Sciatic nerve (tissue), 2 donors: ENCODE measurements around the gene C9orf50. TPM values are rescaled to one million over a fixed set of nuclear protein-coding genes. Genes with fewer than 3 reads are reported as not detected.

Experiments used
- ATAC-seq: fragments of 200-7000 bp; cut with Tn5 transposase; one replicate; pipeline ENCODE4 v1.9.1; 2020; ENCODE audit warnings: mild to moderate bottlenecking, moderate library complexity
- DNase-seq: peaks from one replicate; pipeline ENCODE4 v3.0.0-alpha.2; 2020; ENCODE audit warnings: low spot score
- intact Hi-C: fragments of 100-400 bp; cut with DNase I; formaldehyde crosslinking; loops from one replicate; pipeline ENCODE4 v1.14.2; 2022
- total RNA-seq: library from RNA; stranded (reverse); fragmentation: NEBNext Ultra II Directional; extraction: Animal tissue kit (Norgen Biotek cat#: 25700); gene quantifications from one replicate; pipeline ENCODE4 v1.2.1, GENCODE V29; 2021
- donor health status: DM: no; HTN: no; CAD: no.
- donor health status: DM: no; HTN: no; CAD: no.

The C9orf50 gene
- total RNA-seq, 1 donor from 2014 or later: 2.2 TPM

DNA sequence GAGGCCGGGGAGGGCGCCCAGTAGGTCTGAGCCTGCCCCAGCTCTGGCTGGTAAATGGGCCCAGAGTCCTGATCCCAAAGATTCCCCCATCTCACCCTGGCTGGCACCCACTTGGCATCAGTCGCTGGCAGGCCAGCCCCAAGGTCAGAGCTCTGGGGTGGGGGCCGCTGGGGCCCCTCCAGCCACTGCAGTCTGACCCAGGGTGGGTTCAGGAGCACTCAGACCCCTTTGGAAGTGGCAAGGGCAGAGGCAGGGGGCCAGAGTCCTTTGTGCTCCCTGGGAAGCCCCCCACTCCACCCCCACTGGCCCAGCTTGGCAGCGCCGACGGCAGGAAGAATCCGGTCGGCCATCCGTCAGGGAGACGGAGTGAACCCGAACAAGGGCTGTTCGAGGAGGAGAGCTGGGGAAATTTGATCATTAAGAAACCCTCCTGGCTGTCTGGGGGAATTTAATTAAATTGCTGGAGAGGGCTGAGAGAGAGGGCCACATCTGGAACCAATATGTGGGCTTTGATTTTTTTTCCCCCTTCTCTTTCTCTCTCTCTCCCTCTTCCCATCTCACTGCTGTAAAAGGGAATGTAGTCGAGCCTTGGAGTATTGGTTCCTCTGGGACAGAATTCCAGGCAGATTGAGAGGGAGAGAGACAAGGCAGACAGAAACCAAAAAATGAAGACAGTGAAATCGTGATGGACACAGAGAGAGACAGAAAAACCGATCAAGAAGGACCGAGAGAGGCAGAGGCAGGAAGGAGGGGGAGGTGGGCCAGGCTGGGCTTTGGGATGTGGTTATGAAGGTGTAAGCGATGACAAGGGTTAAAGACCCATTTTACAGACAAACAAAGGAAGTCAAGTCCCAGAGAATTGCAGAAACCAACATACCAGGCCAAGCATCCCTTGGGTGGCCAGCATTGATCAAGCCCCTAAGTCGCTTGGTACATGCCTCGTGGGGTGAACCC, 29.1 kb upstream of the C9orf50 start:
- DNase-seq (no peak), ATAC-seq (no peak)
- intact Hi-C loops: no loop called here

DNA sequence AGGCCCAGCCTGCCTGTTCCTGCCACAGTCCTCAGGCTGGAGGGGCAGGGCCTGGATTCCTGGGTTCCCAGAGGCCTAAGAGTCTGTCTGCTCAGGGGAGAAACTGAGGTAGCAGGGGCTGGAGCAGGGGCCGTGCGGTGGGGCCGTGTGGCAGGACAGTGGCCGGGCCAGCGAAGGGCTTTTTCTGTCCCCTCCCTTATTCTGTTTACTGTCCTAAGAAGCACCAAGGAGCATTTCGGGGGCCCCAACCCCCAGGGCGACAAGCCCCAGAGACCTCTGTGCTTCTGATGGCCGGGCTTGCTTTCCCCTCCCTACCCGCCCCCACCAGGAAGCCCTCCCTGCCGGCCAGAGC, 27.8 kb upstream of the C9orf50 start:
- intact Hi-C loops: no loop called here
- no peak for DNase-seq
- ATAC-seq: no peak

DNA sequence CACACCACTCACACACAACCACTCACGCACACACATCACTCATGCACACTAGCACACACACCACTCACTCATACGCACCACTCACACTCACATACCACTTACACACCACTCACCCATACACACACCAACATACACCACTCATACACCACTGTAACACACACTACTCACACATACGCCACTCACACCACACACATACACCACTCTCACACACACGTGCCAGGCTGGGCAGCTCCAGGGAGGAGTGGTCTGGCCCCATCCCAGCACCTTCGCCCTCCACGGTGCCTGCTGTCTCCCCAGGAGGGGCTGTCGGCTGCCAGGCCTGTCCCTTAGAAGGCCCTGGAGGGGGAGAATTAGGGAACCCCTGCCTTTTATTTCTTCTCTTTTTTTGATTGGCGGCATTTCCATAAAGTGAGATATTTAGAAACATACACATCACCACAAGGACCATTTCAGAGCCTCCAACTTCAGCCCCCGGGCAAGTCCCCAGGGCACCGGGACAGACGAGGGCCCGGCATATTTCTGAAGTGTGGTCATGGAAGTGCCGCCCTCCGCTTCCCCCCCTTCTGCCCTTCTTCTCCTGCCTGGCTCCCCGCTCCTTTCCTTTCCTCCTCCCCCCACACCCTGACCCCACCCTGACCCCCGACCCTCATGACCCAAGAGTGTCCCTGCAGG, 27.3 kb upstream of the C9orf50 start:
- intact Hi-C loops: no loop called here
- ATAC-seq (no peak), DNase-seq (no peak)

DNA sequence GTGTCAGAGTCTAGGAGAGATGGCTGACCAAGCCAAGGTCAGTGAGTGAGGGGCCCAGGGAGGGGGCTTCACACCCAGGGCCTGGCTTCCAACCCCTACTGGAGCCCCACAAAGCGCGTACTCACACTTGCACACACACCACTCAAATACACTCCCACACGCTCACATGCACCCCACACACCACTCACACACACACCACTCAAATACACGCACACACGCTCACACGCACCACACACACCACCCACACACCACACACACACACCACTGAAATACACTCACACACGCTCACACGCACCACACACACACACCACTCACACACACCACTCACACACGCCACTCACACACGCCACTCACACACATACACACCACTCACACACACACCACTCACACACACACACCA, 26.7 kb upstream of the C9orf50 start:
- no peak for DNase-seq
- intact Hi-C loops: no loop called here
- ATAC-seq: no peak

DNA sequence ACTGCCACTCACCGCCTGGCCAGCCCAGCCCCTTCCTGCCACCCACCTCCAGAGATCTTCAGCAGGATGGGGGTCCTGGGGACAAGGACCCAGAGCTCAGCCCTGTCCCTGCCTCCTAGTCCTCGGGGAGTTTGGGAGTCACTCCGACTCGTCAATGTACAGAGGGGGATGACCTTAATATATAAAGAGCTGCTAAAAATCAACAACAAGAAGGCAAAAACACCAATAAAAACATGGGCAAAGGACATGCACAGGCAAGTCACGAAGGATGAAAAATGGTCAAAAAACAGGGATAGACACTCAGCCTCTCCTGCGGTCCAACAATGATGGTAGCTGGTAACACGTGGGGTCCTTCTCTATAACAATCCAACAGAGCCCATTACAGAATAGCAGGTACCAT, 25.8 kb upstream of the C9orf50 start:
- no peak for DNase-seq
- intact Hi-C loops: no loop called here
- ATAC-seq: no peak

DNA sequence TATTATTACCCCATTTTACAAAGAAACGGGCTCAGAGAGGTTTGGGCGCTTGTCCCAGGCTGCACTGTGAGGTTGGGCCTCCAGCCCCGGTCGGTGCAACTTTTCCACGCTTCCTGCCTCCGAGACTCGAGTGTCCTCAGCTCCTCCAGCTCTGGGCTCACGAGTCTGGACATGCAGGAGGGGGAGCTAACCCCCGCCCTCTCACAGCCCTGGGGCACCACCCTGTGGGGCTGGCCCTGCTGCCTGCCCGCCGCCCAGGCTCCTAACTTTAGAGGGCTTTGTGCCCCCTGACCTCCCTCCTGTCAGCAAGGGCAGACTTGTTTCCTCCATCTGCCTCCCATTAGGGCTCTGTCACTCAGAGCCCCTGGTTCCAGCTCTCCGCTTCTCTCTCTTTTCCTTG, 25.4 kb upstream of the C9orf50 start:
- intact Hi-C loops: no loop called here
- ATAC-seq: no peak

DNA sequence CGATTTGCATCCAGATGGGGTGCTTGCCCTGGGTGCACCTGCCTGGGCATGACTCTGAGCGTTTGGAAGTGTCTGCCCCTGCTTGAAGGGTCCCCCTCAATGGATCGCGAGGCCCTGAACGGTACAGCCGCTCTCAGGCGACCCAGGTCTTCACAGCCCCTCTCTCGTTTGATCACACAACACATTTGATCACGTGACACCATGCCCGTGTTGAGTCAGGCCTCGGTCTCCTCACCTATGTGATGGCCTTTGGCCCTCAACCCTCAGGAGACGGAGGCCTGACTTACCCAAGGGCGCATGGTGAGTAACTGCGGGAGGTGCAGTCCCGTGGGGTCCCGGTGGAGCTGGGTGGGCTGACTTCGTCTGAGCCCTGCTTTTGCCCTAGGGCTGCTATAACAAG, 24.0 kb upstream of the C9orf50 start:
- DNase-seq: no peak

More for the DNA sequence above, 25.4 kb upstream of the C9orf50 start:
- no peak for DNase-seq

DNA sequence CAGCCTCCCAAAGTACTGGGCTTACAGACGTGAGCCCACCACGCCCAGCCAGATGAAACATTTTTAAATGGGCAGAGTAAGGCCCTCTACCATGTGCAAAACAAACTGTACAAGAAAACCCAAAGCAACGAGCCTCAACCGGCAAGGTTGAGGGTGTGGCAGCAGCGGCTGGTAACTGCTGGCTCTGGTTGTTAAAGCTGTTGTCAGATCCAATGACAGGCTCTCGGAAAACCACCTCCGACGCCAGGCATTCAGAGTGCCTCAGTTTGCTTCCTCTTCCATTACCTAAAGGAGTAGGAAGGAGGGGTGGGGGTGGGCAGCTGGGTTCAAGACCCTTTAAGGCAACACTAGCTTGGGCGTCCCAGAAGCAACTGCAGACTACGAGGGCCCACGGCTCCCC, 23.5 kb upstream of the C9orf50 start:
- ATAC-seq: no peak
- no peak for DNase-seq
- intact Hi-C loops: loop anchor here (5.0 kb wide), 1 partner anchor 138 kb away; no protein-coding TSS in a partner anchor

More for the DNA sequence above, 24.0 kb upstream of the C9orf50 start:
- ATAC-seq: no peak
- intact Hi-C loops: loop anchor here (5.0 kb wide), 1 partner anchor 137 kb away; no protein-coding TSS in a partner anchor

DNA sequence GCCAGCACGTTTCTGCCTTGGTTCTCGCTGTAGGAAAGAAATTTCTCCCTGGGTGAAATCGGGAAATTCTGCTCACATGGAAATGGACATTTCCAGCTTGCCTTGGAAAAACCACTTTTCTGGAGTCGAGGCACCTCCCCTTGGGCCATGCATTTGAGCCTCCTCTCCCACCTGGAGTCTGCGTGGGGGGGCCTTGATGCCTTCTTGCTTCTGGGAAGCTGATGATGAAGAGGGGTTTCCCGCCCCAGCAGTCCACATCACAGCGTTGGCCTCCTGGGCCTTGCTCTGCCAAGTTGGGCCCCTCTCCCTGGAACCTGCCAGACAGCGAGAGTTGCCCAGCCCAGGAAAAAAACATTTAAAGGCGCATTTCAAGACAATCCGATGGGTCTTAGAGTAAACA, 22.8 kb upstream of the C9orf50 start:
- intact Hi-C loops: loop anchor here (5.0 kb wide), 1 partner anchor 139 kb away; no protein-coding TSS in a partner anchor

DNA sequence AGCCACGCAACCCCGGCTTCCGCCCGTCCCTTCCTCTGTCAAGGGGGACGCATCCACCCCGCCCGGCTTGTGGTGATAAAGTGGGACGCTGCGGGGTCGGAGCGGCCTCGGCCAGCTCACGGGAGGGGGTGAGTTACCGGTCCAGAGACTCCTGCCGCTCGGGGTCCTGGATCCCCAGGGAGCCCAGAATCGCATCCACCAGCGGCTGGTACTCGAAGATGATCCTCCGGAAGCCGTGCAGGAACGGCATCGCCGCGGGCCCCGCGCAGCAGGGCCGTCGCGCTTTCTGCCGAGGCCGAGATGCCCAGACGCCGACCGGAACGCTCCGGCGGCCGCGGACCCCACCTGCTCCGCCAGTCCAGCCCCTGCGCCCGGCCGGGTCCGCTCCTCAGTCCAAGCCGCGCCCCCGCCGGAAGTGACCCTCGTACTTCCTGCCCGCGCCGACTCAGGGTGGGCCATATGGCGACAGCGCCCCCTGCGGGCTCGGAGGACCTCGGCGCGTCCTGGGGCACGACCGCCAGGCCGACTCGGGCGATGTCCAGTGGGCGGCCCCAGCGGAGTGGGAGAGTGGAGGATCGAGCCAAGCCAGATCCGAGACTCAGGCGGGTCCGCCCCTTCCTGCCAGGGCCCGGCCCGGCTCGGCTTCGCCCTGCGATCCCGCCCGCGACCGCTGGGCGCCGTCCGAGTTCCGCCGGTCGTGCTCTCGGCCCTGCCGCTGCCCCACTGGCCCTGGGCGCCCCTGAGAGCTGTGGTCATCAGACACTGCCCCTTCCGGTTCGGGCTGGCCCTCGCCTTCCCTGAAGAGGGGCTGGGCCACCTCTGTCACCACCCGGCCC, 21.1 kb upstream of the C9orf50 start, which contains the start of gene ASB6:
Gene ASB6 (minus strand): TSS at position 402 of the 836 bp plus-strand sequence. CDS start 152 bp downstream, at position 250.
- DNase-seq (peak; percentile 99), ATAC-seq (peak; percentile 96)
- intact Hi-C loops: loop anchor here (5.0 kb wide), 1 partner anchor 140 kb away; no protein-coding TSS in a partner anchor

More for the DNA sequence above, 22.8 kb upstream of the C9orf50 start:
- DNase-seq: no peak
- ATAC-seq: no peak

DNA sequence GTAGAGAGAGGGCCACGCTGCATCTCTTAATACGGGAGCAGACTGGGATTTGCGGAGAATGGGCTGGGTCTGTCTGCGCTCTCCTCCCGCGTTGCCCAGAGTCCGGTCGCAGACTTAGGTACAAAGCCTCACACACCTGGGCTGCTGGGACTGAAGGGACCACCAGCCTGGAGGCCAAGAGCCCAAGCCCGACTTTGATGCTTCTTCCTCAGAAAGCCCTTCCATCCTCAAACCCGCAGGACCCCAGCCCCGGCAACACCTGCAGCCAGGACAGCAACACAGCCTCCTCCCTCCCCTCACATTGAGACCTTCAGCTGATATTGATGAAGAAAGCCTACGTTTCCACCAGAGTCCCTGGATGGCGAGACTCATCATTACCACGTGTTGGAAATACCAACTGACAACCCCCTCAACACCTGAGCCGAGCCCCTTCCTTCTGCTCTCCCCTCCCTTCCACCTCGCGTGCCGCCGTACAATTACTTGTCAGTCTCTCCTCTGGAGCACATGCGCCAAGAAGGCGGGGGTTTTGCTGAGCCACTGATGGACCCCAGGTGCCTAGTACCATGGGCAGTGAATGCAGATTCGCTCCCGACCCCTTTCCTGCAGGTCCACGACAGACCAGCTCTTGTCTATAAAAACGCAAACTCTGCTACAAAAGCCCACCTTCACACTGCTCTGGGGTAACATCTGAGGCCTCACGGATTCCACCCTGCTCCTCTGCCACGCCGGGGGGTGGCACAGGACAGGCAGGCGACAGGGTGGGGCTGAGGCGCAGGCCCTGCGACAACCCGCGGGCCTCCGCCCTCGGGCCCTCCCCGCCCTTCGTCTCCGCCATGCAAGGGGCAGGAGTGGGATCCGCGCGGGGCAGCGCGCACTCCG, 20.2 kb upstream of the C9orf50 start:
- intact Hi-C loops: loop anchor here (5.0 kb wide), 1 partner anchor 141 kb away; no protein-coding TSS in a partner anchor
- no peak for DNase-seq
- no peak for ATAC-seq

DNA sequence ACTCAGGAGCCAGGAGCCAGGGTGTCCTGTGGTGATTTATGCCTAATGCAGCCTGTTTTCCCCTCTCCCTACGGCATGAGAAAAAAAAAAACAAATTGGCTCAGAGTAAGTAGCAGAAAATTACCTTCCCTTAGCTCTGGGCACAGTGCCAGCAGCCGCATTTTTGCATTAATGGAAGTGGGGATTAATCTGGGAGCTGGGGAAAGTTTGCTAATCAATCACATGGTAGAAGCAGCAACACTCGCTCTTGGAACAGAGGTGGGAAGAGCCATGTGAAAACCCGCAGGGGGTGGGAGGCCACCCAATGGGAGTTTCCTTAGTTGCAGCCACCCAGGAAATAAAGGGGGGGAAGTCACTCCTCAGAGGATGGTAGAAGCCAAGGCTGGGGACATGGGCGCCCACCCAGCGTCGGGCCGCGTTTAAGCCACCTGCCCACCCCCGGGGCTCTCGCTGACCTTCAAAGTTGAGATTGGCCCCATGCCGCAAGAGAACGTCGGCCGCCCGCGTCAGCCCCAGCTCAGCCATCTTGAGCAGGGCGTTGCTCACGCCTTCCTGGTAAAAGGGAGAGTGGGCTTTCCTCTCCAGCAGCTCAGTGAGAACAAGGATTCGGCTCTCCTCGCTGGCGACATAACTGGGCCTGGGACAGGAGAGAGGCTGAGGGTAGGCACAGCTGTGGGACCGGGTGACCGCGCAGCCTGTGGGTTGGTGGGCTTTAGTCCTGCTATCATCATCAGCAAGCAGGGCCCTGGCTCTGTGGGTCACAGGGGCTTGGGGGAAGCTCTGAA, 19.4 kb upstream of the C9orf50 start:
- ATAC-seq (no peak), DNase-seq (no peak)

DNA sequence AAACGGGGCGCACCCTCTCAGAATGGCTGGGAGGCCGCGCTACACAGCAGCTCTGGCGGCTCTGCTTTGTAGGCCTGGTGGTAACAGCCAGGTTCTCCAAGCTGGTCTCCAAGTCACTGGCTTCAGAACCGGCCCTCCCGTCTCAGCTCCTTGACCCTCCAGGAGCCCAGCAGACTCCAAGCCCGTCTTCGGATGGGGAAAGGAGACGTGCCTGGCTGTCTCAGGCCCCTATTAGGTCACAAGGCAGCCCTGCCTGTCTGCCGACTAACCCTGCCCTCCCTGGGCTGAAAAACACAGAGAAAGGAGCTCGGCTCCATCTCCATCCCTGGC, 18.8 kb upstream of the C9orf50 start:
- DNase-seq (no peak), ATAC-seq (no peak)
- intact Hi-C loops: loop anchor here (5.0 kb wide), 1 partner anchor 143 kb away; no protein-coding TSS in a partner anchor

More for the DNA sequence above, 19.4 kb upstream of the C9orf50 start:
- intact Hi-C loops: loop anchor here (5.0 kb wide), 1 partner anchor 142 kb away; no protein-coding TSS in a partner anchor

DNA sequence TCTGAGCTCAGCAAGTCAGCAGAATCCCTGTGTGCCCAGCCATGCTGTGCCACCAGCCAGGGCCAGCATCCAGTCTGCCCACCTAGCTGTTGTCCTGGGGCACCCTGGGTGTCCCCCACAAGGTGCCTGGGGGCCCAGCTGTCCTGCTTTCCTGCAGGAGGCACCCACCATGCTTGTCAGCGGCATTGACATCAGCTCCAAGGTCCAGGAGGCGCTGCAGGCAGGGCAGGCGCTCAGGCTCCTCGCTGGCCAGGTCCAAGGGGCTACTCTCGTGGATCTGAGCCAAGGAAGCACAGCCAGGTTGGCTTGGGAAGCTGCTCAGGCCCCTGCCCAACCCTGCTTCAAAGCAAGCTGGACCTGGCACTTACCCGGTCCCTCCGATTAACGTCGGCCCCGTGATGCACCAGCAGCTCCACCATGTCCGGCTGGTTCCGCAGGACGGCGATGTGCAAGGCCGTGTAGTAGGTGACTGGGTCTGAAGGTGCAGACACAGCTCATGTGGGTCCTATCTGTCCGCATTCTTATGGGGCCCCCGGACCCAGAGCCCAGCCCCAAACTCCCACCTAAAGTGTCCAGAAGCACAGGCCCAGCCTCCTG, 18.2 kb upstream of the C9orf50 start:
- DNase-seq (no peak), ATAC-seq (no peak)
- intact Hi-C loops: no loop called here

DNA sequence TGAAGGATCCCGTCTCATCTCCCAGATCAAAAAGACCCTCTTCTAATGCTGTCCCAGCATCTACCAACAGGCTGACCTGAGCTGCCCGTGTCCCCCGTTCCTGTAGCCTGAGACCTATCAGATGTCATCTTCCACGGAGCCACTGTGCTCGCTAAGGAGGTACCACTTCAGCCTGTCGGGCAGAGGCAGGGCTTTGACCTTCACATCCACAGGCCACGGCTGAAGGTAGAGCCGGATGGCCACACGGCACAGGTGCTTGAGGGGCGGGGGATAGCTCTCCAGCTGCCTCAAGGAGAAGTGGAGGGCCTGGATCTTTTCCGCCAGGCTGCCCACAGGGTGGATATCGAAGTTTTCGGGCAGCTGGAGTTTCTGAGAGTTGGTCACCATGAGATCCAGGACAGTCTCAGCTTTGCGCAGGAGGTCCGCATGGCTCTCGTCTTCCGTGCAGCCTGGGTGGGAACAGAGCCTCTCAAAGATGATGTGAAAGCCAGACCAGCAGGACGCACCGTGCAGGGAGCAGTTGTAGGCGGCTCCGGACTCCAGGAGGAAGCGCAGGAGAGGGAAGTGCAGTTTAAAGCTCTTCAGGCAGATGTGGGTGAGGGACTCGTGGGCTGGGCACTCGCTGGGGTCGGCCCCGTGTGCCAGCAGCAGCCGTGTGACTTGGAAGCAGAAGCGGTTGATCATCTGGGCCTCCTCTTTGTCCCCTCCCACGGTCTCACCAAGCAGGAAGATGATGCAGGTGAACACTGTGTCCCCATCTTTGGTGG, 17.0 kb upstream of the C9orf50 start:
- DNase-seq (no peak), ATAC-seq (no peak)
- intact Hi-C loops: no loop called here

DNA sequence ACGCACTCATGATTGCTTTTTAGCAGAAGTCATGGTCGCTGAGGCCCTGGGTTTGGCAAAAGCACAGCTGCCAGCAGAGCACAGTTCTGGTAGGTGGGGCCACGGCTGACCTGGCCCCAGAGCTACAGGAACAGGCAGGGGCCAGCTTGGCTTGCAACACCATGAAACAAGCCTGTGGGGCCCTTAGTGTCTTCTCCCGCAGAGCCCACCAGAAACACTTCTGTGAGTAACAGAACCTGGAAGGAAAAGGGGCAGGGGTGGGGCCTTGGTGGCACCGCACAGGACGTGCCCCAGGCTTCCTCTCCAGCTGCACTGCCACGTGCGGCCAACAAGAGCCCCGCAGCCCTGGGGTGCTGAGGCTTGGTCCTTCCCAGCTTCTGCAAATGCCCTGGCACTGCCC, 16.2 kb upstream of the C9orf50 start:
- intact Hi-C loops: no loop called here
- no peak for ATAC-seq
- DNase-seq: no peak
